Tibial nerve (tissue), 4 donors: ENCODE results near the gene CIB4. TPM values are rescaled to one million over a fixed set of nuclear protein-coding genes. Genes with fewer than 3 reads are reported as not detected.
"Not testable (repeated sequence)": the region's sequence is repeated elsewhere in the genome, so short reads cannot be mapped to it uniquely, and the experiment has no call there.

ENCODE experiments used
- DNase-seq, 2 donors: peaks; one replicate each; pipeline ENCODE4 v3.0.0-alpha.2; 2019; ENCODE audit warnings: low spot score in 2 of 2
- H3K27ac ChIP-seq, 4 donors: fragments of 200-600 bp; sonication (generic) in 3 of 4; one replicate each; pipeline ENCODE4 v1.5.1; 2017 to 2019; ENCODE audit warnings: mild to moderate bottlenecking in 1 of 4
- H3K27me3 ChIP-seq, 2 donors: fragments of 200-600 bp; sonication (generic) in 1 of 2; one replicate each; pipeline versions ENCODE4 v1.5.1 to v1.6.0; 2017 to 2019
- H3K36me3 ChIP-seq, 3 donors: fragments of 200-600 bp; sonication (generic); one replicate each; pipeline ENCODE4 v1.5.1; 2018 to 2019
- H3K4me1 ChIP-seq, 4 donors: fragments of 200-600 bp; sonication (generic) in 3 of 4; one replicate each; pipeline ENCODE4 v1.5.1; 2017 to 2019
- H3K4me3 ChIP-seq, 4 donors: fragments of 200-600 bp; sonication (generic) in 3 of 4; one replicate each; pipeline ENCODE4 v1.5.1; 2017 to 2019; ENCODE audit warnings: mild to moderate bottlenecking in 1 of 4, moderate library complexity in 1 of 4
- H3K9me3 ChIP-seq, 4 donors: fragments of 200-600 bp; sonication (generic) in 3 of 4; one replicate each; pipeline ENCODE4 v1.5.1; 2017 to 2019
- CTCF ChIP-seq, 5 experiments: fragments of 200-600 bp in 3 of 5; fragments of 450-650 bp in 2 of 5; sonication (generic) in 3 of 5; IDR thresholded peaks; one replicate each; pipeline ENCODE4 v1.5.1; 2016 to 2019; ENCODE audit warnings: antibody characterized with exemption in 5 of 5, mild to moderate bottlenecking in 3 of 5, moderate library complexity in 2 of 5
- EP300 ChIP-seq, 2 donors: sonication (generic); formaldehyde crosslinking; IDR thresholded peaks; one replicate each; pipeline ENCODE4 v1.6.1; 2017; ENCODE audit warnings: antibody characterized with exemption in 2 of 2, mild to moderate bottlenecking in 1 of 2
- POLR2A ChIP-seq, 2 donors: fragments of 450-650 bp; IDR thresholded peaks; one replicate each; pipeline ENCODE4 v1.6.1; 2017; ENCODE audit warnings: antibody characterized with exemption in 2 of 2, mild to moderate bottlenecking in 2 of 2, moderate library complexity in 2 of 2
- WGBS, 2 donors: methylation state at CpG; one replicate each; pipeline ENCODE4 v1.1.5; 2018; 5-methylcytosine and 5-hydroxymethylcytosine counted together
- total RNA-seq, 4 donors: library from RNA; depleted of rRNA; stranded (reverse); fragments of >200 nt; gene quantifications; one replicate each; pipeline ENCODE4 v1.1.0, GENCODE V29; 2016

CIB4 gene
- total RNA-seq, 4 donors from 2014 or later, result not detected

- WGBS, 2 donors, result 91 to 96% methylated on average over 1 of the region's 1 CpG
- TF ChIP-seq EP300 (IDR thresholded peaks at IDR 0.05) (no peak), CTCF (IDR thresholded peaks at IDR 0.05) (no peak), POLR2A (IDR thresholded peaks at IDR 0.05) (no peak)
- DNase-seq, result no peak
These were observed 19.3 kb upstream of the CIB4 start for GRCh38 chr2:26660363-26660962.

GRCh38 chr2:26658691-26659346 is 17.7 kb upstream of the CIB4 start:
- Histone ChIP-seq H3K4me3 (no peak overlapping the region), H3K27me3 (no peaks in the 10 kb centered on the region), H3K36me3 (no peaks in the 10 kb centered on the region), H3K27ac (no peak overlapping the region), H3K4me1 (no peaks in the 10 kb centered on the region), H3K9me3 (peaks cover 0 to 30% (median 1%) of the 10 kb centered on the region in 4 donors)
- no peak for DNase-seq
- TF ChIP-seq CTCF (IDR thresholded peaks at IDR 0.05) (no peak), POLR2A (IDR thresholded peaks at IDR 0.05) (no peak), EP300 (IDR thresholded peaks at IDR 0.05) (no peak)
- 83 to 87% methylated on average over 6 of the region's 6 CpGs for WGBS, 2 donors

More at GRCh38 chr2:26660363-26660962, 19.3 kb upstream of the CIB4 start:
- no peak overlapping the region for H3K27ac ChIP-seq
- H3K4me1 ChIP-seq, result no peaks in the 10 kb centered on the region
- H3K9me3 ChIP-seq, result peaks cover 0 to 33% (median 1%) of the 10 kb centered on the region in 4 donors
- no peaks in the 10 kb centered on the region for H3K36me3 ChIP-seq
- H3K27me3 ChIP-seq, result peaks cover 0 to 7% of the 10 kb centered on the region in 2 donors
- H3K4me3 ChIP-seq, result no peak overlapping the region

- no peaks in the 10 kb centered on the region for H3K36me3 ChIP-seq
- peaks cover 0 to 11% (median 0%) of the 10 kb centered on the region in 4 donors for H3K4me1 ChIP-seq
- H3K27me3 ChIP-seq, result no peaks in the 10 kb centered on the region
- peaks cover 0 to 26% (median 1%) of the 10 kb centered on the region in 4 donors for H3K9me3 ChIP-seq
- H3K27ac ChIP-seq, result no peak overlapping the region
- no peak for TF ChIP-seq CTCF (IDR thresholded peaks at IDR 0.05)
- no peak for DNase-seq
- WGBS, 2 donors, result 83 to 92% methylated on average over 4 of the region's 4 CpGs
- no peak overlapping the region for H3K4me3 ChIP-seq
These were observed 16.1 kb upstream of the CIB4 start for GRCh38 chr2:26657265-26657664.

- Histone ChIP-seq H3K36me3 (no peaks in the 10 kb centered on the region), H3K4me3 (no peak overlapping the region), H3K27me3 (no peaks in the 10 kb centered on the region), H3K9me3 (peaks cover 0 to 17% (median 1%) of the 10 kb centered on the region in 4 donors), H3K27ac (no peak overlapping the region), H3K4me1 (peaks cover 0 to 23% (median 1%) of the 10 kb centered on the region in 4 donors)
- TF ChIP-seq EP300 (IDR thresholded peaks at IDR 0.05), result no peak
- no peak for TF ChIP-seq CTCF (IDR thresholded peaks at IDR 0.05)
- TF ChIP-seq POLR2A (IDR thresholded peaks at IDR 0.05), result no peak
- DNase-seq, result no peak
- WGBS, 2 donors, result 68 to 84% methylated on average over 9 of the region's 9 CpGs
These were observed 14.5 kb upstream of the CIB4 start for GRCh38 chr2:26655611-26656195.

GRCh38 chr2:26655120-26655519 is 14.0 kb upstream of the CIB4 start:
- WGBS, 2 donors, result 67 to 77% methylated on average over 1 of the region's 1 CpG
- not testable (repeated sequence) for DNase-seq, H3K27ac ChIP-seq, H3K4me3 ChIP-seq, H3K36me3 ChIP-seq, H3K27me3 ChIP-seq
- Histone ChIP-seq H3K4me1 (peaks cover 0 to 23% (median 1%) of the 10 kb centered on the region in 4 donors), H3K9me3 (peaks cover 0 to 11% (median under 1%) of the 10 kb centered on the region in 4 donors)
